AG20443 (cell line): ENCODE data around the gene VIL1.

Experiments used
- DNase-seq: peaks from one replicate; pipeline ENCODE4 v3.0.0; 2012; ENCODE audit warnings: low spot score, mixed read lengths

The VIL1 gene

GRCh38 chr2:218395090-218395444, 23.9 kb upstream of the VIL1 start:
- DNase-seq: no peak

- DNase-seq: no peak
Measured at GRCh38 chr2:218395456-218395825, 23.5 kb upstream of the VIL1 start.

- peak; percentile 92 for DNase-seq
Measured at GRCh38 chr2:218395826-218396687, 22.9 kb upstream of the VIL1 start.

- no peak for DNase-seq
Measured at GRCh38 chr2:218396688-218397462, 22.0 kb upstream of the VIL1 start.

GRCh38 chr2:218397463-218397819, 21.5 kb upstream of the VIL1 start:
- no peak for DNase-seq

- DNase-seq: peak; percentile 58
Measured at GRCh38 chr2:218397820-218398436, 21.0 kb upstream of the VIL1 start.

GRCh38 chr2:218398437-218399390, 20.2 kb upstream of the VIL1 start:
- DNase-seq: peak; percentile 84

- peak; percentile 96 for DNase-seq
Measured at GRCh38 chr2:218399391-218400166, 19.3 kb upstream of the VIL1 start, which contains the start of gene CTDSP1. Gene CTDSP1, plus strand, starts transcription at chr2:218399868. Its CDS starts 223 bp downstream, at chr2:218400091.

GRCh38 chr2:218400167-218400929, 18.6 kb upstream of the VIL1 start:
- DNase-seq: no peak

GRCh38 chr2:218400930-218401881, 17.7 kb upstream of the VIL1 start:
- DNase-seq: no peak

- no peak for DNase-seq
Measured at GRCh38 chr2:218401890-218402289, 17.0 kb upstream of the VIL1 start.

- DNase-seq: no peak
Measured at GRCh38 chr2:218402491-218402901, 16.4 kb upstream of the VIL1 start.

GRCh38 chr2:218402911-218403411, 16.0 kb upstream of the VIL1 start:
- DNase-seq: no peak

- no peak for DNase-seq
Measured at GRCh38 chr2:218403810-218404209, 15.1 kb upstream of the VIL1 start.

GRCh38 chr2:218404351-218405085, 14.4 kb upstream of the VIL1 start:
- no peak for DNase-seq

GRCh38 chr2:218405086-218405745, 13.7 kb upstream of the VIL1 start:
- DNase-seq: no peak

- no peak for DNase-seq
Measured at GRCh38 chr2:218405746-218406208, 13.1 kb upstream of the VIL1 start.
